GM21786 (cell line): ENCODE measurements around the gene TIA1.
"Not testable (repeated sequence)": the region's sequence is repeated elsewhere in the genome, so short reads cannot be mapped to it uniquely, and the experiment has no call there.

Experiments
- ATAC-seq: cut with Tn5 transposase; IDR thresholded peaks from one replicate; pipeline ENCODE4 v1.9.1; 2021; ENCODE audit not compliant: unreplicated experiment

TIA1 gene

DNA sequence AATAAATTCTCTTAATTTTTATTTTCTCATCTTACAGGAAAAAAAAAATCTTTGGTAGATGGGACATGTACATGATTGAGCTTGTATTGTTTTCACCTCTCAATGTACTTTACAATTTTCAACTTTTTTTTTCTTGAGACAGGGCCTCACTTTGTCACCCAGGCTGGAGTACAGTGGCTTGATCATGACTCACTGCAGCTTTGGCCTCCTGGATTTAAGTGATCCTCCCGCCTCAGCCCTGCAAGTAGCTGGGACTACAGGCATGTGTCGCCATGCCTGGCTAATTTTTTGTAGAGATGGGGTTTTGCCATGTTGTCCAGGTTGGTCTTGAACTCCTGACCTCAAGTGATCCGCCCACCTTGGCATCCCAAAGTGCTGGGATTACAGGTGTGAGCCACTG, 25.1 kb downstream of the TIA1 start:
- ATAC-seq = not testable (repeated sequence)

DNA sequence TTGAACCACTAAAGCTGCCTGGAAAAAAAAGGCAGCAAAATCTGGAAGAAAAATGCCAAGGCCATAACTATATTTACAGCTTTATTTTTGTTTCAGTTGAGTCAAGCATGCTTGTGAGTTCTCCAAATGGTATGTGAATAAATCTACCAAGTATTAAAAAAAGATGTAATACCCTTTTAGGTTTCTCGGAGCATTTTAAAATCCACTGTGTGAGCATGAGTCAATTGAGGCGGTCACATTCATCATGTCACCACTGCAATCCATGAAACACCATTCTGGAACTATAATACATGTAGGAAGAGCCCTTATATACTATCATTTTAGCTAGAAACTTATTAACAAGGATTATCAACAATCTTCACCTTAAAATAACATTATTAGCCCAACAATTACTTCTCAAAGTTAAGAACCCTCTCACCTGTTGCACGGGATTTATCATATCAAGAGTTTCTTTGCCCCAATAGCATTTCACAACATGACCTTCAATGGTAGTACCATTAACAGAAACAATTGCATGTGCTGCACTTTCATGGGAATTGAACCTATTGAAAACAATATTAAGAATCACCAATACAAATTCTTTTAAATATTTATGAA, 33.4 kb downstream of the TIA1 start:
- ATAC-seq = no peak

DNA sequence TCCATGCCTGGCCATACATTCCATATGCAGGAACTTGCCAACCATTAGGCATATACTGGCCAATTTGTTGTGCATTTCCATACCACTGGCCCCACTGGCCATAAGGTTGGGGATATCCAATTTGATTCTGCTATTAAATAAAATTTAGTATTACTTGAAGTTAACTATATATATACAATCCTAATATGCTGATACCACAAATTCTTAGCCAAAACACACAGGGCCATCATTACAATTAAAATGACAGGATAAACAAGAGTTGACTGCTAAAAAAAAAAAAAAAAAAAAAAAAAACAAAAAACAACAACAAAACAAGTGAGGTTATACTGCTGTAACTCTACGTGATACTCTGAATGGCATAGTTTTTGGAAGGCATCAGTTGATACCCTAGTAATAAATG, 34.1 kb downstream of the TIA1 start:
- no peak for ATAC-seq

DNA sequence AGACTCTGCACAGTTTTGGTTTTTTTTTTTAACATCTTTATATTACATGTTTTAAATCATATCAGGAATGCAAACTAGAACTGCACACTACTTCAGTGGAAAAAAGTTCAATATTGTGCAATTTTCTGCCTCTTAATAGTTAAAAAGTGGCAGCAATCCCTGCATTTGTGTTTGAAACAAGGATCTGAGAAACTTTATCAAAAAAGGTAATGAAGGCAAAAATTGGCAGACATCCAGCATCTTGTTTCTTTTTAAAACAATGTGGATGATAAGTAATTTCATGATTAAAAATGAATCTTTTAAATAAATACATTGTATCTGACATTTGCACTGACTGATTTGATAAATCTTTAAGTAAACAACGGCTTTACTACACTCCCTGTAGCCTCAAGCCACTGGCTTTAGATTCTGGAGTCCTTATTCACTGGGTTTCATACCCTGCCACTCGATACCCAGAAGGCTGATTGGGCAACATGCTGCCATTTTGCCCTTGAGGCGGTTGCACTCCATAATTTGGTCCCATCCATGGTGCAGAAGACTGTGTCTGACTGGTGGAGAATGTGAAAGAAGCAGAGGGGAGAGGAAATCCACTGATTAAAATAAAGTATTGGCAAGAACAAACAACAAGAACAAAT, 36.0 kb downstream of the TIA1 start:
- no peak for ATAC-seq

DNA sequence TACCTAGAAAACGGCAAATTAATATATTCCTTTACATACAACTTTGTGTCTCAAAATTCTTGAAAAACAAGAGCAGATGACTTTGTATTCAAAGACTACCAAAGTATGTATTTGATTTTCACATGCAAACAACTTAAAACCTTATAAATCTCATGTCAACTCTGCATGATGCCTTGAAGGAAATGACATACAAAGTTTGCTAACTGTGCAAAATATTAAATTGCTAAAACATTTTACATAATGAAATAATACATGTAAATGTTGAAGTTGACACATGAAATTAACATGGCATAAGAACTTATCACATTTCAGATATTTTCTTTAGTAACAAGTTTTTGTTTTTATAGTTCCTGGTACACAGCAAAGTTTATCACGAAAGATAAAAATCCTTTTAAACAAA, 36.8 kb downstream of the TIA1 start:
- no peak for ATAC-seq

DNA sequence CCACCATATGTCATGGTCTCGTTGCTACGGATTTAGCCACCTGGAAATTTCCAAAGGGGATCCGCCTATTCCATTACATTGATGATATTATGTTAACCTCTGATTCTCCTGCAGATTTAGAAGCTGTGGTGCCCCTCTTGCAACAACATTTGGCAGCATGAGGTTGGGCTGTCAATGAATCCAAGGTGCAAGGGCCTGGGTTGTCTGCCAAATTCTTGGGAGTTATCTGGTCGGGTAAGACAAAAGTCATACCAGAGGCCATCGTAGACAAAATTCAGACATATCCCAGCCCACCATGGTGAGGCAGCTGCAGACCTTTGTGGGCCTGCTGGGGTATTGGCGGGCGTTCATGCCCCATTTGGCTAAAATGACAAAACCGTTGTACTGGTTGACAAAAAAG, 44.0 kb downstream of the TIA1 start:
- no peak for ATAC-seq

DNA sequence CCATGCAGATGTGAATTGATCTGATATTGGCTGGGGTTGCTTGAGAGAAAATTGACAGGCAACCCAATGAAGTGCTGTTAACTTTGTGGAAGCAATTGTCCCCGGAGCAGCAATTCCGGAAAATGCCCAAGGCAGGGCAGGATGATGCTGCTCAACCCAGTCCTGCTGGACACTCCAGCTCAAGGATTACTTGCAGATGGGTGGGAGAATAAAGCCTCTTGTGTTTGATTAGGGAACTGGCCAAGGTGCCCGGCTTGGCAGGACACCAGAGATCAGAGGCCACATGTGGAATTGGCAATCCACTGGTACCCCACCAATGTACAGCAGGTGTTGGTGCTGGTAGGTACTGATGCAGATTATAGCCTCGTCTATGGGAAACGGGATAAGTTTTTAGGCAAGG, 45.3 kb downstream of the TIA1 start:
- ATAC-seq = no peak

DNA sequence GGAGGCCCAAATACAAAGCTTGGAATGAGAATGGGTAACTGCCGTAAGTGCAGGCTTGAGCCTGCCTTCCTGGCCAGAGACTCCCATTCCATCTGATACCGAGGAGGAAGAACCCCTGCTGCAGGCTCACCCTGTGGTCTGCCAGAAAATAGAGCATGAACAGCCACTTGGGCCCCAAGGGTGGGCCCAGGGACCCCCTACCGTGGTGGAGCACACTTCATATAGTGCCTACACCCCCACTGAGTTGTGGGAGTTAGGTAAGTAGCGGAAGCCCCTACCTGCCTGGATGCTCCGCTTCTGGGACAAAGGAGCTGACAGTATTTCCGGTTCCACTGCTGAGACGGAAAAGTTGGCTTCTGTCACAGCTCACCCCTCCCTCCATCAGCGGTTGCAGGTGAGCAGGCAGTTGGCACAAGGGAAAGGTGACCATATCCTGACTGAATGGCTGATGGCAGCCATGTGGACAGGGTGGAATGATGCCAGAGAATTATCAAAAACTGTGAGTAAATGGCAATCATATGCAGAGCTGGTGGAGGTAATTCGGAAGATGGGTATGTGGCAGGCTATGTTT, 46.1 kb downstream of the TIA1 start:
- no peak for ATAC-seq

DNA sequence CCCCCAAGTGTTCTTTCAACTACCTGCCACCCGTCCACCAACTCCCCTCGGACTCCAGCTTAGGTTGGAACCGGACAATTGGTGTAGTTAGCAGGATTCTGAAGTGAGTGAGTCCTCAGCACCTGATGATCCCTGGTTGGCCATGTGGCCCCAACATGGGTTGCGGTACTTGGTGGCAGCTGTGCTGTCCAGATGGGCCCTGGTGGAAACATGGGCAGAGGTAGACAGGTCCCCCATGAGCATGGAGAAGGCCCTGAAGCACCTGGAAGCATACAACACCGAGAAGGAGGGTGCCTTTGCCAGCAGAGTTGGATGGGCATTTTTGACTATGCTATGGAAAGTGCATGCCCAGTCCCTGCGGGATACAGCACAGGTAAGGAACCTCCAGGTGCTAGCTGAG, 46.6 kb downstream of the TIA1 start:
- ATAC-seq = no peak

DNA sequence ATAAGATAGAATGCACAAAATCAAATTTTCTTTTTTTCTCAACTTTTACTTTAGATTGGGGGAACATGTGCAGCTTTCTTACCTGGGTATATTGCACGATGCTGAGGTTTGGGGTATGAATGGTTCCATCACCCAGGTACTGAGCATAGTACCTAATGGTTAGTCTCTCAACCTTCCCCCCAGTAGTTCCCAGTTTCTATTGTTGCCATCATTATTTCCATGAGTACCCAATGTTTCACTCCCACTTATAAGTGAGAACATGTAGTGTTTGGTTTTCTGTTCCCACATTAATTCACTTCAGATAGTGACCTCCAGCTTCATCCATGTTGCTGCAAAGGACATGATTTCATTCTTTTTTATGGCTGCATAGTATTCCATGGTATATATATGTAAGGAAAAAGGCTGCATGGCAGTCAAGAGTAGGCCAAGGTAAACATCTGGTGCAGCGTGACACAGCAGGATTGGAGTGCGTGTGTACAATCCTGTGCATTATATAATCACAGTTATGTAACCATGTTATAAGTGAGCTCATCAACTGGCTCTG, 47.1 kb downstream of the TIA1 start:
- no peak for ATAC-seq

DNA sequence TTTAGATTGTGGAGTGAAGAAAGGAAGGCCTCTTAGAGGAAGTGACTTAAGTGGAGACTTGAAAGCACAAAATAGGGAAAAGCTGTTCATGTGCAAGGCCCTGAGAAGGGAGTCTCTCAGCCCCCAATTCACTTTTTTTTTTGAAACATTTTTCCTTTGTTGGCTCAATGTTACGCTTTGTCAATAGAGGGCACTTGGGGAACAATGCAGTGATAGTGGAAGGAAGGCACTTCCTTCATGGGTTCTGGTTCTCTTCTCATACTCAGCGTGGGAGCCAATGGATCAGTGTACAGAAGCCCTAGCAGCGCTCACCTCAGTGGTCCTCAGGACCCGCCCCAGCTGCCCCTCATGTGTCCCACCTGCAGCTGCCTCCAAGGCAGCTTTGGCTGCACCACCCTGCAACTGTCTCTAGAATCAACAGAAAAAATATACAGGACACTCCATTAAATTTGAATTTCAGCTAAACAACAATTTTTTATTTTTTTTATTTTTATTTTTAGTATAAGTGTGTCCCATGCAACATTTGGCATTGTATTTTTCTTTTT, 49.0 kb downstream of the TIA1 start:
- no peak for ATAC-seq

DNA sequence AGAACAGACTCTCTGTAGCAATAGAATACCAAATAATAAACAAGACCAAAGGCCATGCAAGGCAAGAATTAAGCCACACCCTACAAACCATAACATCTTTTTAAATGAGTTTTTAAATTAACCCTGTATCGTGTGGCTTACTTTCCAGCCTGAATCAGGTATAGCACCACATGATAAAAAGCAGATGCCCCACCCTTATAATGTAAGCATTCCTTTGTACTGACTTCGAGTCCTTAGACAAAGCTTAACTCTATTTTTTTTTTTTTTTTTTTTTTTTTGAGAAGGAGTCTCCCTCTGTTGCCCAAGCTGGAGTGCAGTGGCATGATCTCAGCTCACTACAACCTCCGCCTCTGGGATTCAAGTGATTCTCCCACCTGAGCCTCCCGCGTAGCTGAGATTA, 55.9 kb downstream of the TIA1 start:
- no peak for ATAC-seq

DNA sequence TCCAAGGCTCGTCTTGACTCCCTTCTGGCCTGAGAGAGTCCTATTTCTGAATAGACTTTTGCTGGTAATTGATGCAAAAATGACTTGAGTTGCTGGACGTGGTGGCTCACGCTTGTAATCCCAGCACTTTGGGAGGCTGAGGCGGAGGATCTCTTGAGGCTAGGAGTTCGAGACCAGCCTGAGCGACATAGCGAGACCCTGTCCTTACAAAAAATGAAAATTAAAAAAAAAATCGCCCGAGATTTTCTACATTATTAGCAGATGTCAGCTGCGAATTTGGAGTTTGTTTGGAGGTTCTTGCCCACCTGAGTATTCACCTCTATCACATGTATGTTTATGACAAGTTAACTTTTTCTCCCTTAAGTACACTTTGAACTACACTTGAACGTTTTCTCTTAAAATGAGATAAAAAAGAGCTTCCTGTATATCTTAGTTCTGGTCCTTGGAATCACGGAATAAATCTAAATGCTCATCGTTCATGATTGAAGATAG, 57.1 kb downstream of the TIA1 start:
- no peak for ATAC-seq

DNA sequence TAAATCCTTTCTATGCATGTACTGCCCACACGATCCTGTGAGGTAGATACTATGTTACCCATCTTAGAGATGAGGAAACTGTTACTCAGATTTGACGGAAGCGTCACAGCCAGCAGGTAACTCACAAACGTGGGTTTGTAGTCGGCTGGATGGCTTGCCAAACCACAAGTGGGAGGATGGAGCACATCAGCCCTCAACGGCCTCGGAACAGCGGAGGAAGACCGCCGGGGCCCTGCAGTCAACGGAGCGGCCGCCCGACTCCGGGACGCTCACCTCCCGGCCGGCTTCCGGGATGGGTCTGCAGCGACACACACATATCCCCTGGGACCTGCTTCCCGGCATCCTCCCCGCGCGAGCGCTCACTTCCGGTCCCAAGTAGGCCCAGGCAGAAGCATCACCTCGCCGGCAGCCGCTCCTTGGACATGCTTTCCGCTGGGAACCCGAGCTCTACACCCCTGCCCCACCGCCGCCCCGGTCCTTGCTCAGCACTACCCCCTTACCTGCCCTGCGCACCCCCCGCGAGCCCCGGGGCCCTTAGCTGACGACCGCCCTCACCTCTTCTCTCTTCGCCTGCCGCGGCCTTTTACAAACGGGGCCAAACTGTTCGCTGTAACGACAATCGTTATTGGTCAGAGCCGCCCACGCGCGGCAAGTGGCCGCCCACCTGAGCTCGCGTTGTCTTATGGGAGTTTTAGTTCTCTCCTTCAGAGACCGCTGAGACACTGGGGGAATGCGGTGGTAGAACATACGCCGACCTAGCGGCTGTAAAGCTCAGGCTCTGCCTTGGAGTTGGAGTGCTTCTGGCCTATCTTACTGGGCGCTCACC, 57.8 kb downstream of the TIA1 start, which contains the start of gene C2orf42:
TSS of gene C2orf42 (minus strand) at position 602 of the 826 bp plus-strand sequence. CDS start 9,034 bp downstream, outside the sequence.
- ATAC-seq = peak; percentile 83

DNA sequence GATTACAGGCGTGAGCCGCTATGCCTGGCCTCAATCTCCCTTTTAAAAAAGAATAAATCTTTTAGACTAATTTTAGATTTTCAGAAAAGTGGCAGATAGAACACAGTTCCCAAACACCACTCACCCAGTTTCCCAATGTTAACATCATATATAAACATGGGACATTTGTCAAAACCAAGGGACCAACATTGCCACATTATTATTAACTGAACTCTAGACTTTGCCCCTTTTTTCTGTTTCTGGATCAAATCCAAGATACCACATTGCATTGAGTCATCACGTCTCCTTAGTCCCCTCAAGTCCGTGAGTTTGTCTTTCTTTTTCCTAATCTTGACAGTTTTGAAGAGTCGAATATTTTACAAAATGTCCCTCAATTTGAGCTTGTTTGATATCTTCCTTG, 60.0 kb downstream of the TIA1 start:
- no peak for ATAC-seq

DNA sequence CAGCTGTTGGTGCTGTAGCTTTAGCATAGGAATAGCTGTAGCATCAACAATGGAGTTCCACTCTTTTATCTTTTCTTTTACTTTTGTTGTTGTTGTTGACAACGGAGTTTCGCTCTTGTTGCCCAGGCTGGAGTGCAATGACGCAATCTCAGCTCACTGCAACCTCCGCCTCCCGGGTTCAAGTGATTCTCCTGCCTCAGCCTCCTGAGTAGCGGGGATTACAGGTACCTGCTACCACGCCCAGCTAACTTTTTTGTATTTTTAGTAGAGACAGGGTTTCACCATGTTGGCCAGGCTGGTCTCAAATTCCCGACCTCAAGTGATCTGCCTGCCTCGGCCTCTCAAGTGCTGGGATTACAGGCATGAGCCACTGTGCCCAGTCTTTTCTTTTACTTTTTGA, 61.3 kb downstream of the TIA1 start:
- ATAC-seq = not testable (repeated sequence)

DNA sequence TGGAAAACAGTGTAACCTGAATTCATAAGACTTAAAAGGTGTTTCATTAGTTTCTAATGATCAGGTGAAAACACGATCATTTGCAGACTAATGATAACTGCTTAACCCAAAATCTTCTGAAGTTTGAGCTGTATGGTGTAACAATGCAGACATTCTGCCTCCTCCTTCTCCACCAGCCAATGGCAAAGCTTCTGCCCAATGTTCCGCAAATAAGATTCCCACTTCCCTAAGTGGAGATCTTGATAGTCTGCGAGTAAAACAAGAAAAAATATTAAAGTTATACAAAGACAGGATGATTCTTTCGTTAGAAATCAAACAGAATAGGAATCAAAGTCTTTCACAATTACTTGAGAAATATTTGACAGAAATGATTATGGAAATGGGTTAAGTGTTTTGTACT, 65.7 kb downstream of the TIA1 start:
- no peak for ATAC-seq

DNA sequence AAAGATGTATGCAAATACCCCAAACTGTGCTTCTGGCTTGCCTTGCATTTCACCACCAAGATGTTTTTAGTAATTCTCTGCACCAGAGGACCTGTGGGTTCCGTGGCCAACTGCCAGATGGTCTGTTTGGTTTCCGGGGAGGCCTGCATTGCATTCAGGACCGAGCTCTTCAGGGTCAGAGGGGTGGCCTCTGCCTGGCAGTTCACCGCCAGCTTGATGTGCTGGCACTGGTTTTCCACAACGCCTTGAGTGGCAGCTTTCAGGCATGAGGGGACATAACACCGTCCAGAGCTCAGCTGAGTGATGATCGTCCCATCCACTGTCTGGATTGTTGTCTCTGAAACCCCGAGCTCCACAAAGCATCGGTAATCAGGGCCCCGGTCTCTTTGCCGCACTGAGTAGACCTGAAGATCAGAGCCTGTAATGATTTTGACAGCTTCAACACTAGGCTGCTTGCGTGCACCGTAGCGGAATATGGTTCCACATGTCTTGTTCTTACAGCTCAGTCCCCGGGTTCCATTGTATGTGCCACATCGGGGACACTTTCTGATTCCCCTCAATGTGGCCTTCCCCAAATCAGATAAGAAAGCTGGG, 67.0 kb downstream of the TIA1 start:
- ATAC-seq = peak; percentile 86

DNA sequence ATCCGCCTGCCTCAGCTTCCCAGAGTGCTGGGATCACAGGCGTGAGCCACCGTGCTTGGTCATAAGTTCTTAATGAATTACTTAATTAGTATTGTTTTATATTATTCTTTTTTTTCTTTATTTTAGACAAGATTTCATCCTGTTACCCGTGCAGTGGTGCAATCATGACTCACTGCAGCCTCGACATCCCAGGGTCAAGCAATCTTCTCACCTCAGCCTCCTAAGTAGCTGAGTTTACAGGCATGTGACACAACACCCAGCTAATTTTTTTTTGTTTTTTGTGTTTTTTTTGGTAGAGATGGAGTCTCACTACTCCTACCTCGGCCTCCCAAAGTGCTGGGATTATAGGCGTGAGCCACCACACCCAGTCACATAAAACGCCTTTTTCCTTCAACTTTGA, 74.9 kb downstream of the TIA1 start:
- ATAC-seq = no peak

DNA sequence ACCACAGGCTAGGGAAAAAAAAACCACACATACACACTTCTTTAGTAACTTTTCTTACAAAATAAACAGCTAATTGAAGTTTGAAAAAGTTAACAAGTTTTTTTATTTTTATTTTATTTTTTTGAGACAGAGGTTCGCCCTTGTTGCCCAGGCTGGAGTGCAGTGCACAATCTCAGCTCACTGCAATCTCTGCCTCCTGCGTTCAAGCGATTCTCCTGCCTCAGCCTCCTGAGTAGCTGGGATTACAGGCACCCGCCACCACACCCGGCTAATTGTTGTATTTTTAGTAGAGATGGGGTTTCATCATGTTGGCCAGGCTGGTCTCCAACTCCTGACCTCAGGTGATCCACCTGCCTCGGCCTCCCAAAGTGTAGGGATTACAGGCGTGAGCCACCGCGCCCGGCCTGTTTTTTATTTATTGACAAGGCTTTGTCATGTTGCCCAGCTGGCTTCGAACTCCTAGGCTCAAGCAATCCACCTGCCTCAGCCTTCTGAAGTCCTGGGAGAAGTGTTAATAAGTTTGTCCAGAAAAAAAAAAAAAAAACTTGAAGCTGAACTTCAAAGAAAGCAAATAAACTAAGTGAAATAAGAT, 78.7 kb downstream of the TIA1 start:
- ATAC-seq = not testable (repeated sequence)
